A204.1 (cell line): Measurements from ENCODE around the gene TRIM34.
"Not testable (repeated sequence)": the region's sequence is repeated elsewhere in the genome, so short reads cannot be mapped to it uniquely, and the experiment has no call there.

ENCODE experiments used
- FAIRE-seq: peaks from 2 replicates; lab custom pipeline; 2012; peaks lifted over from hg19 to GRCh38; lab: Jason Lieb, UNC

TRIM34 gene

GRCh38 chr11:5624489-5625279, at the start of gene TRIM34:
Gene TRIM34, plus strand, starts transcription at chr11:5625001. Its CDS starts 7,331 bp downstream, at chr11:5632332.
- peak; percentile 94 for FAIRE-seq

GRCh38 chr11:5575152-5575551, 49.6 kb upstream of the TRIM34 start:
- no peak for FAIRE-seq

DNA sequence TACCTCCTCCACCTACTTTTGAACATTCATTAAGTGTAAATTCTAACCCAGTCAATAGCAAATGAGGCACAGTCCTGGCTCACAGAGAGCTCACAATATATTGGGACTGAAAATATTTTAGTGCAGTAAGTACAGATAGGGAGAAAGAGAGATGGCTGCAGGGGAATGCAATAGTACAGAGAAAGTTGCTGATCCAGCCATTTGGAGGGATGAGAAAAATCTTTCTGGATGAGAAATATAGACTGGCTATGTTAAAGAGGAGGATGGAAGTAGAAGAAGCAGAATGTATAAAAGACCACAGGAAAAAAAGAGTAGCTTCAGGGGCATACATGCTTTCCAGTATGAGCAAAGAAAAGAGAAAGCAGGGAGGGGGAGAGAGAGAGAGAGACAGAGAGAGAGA, 47.7 kb upstream of the TRIM34 start:
- FAIRE-seq: no peak

- FAIRE-seq: no peak
Measured at GRCh38 chr11:5580577-5580976, 44.2 kb upstream of the TRIM34 start, which contains the start of gene OR52B6. Gene OR52B6, plus strand, starts transcription at chr11:5580877. Its CDS starts 0 bp downstream, at chr11:5580877.

DNA sequence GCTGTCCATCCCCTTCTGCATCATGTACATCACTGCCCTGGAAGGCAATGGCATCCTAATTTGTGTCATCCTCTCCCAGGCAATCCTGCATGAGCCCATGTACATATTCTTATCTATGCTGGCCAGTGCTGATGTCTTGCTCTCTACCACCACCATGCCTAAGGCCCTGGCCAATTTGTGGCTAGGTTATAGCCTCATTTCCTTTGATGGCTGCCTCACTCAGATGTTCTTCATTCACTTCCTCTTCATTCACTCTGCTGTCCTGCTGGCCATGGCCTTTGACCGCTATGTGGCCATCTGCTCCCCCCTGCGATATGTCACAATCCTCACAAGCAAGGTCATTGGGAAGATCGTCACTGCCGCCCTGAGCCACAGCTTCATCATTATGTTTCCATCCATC, 43.8 kb upstream of the TRIM34 start:
- FAIRE-seq: no peak

GRCh38 chr11:5584458-5584857, 40.3 kb upstream of the TRIM34 start:
- not testable (repeated sequence) for FAIRE-seq

DNA sequence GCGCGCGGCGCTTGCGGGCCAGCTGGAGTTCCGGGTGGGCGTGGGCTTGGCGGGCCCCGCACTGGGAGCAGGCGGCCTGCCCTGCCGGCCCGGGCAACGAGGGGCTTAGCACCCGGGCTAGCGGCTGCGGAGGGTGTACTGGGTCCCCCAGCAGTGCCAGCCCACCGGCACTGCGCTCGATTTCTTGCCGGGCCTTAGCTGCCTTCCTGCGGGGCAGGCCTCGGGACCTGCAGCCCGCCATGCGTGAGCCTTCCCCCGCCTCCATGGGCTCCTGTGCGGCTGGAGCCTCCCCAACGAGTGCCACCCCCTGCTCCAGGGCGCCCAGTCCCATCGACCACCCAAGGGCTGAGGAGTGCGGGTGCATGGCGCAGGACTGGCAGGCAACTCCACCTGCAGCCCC, 34.9 kb upstream of the TRIM34 start:
- not testable (repeated sequence) for FAIRE-seq

DNA sequence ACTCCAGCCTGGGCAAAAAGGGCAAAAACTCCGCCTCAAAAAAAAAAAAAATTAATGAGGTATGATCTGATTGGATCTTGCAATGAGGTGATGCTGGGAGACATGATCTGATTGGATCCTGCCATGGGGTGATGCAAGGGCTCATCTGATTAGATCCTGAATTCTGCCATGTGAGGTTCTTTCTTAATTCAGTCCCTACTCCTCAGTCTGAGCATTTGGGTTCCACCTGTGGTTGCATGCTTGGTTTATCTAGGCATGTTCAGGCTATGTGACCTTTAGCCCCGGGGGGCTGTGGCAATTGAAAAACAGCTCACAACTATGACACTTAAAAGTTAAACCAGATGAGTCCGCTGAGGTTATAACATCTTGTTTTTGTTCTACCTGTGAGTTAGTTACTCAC, 33.2 kb upstream of the TRIM34 start:
- no peak for FAIRE-seq

DNA sequence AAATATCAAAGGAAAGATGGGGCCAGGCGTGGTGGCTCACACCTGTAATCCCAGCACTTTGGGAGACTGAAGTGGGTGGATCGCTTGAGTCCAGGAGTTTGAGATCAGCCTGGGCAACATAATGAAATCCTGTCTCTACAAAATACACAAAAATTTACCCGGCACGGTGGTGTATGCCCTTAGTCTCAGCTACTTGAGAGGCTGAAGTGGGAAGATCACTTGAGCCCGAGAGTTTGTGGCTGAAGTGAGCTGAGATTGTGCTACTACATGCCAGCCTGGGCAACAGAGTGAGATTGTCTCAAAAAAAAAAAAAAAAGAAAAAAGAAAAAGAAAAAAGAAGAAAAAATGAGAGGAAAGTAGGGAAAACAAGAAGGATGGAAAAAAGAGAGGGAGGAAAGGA, 32.2 kb upstream of the TRIM34 start:
- FAIRE-seq: no peak

GRCh38 chr11:5593146-5593545, 31.7 kb upstream of the TRIM34 start:
- no peak for FAIRE-seq

DNA sequence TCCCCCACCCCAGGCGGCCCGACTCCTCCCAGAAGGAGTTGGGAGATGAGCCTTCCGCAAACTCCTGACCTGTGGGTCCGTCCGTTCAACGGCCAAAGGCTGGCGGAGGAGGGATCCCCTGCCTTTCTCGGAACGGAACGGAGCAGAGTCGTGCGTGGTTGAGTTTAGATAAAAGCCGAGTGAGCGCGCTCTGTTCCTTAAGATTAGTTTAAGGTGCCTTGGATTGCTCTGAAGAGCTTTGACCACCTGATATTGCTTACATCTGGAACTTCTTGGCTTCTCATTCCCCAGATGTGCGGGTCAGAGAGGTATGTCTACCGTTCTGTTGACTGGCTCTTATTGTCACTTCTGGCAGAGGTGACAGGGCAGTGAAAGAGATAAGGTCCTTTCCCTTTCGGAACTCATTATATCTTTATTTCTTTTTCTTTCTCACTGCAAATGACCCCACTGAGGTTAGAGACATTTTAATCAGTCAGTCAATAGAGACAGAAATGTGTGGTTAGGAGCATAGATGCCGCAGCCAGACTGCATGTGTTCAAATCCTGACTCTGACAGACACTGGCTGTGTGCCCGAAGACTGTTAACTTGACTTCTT, 28.1 kb upstream of the TRIM34 start, which contains the start of gene TRIM6:
TSS of gene TRIM6 (plus strand) at position 31 of the 595 bp plus-strand sequence. CDS start at position 292, 261 bp downstream.
- FAIRE-seq: no peak

DNA sequence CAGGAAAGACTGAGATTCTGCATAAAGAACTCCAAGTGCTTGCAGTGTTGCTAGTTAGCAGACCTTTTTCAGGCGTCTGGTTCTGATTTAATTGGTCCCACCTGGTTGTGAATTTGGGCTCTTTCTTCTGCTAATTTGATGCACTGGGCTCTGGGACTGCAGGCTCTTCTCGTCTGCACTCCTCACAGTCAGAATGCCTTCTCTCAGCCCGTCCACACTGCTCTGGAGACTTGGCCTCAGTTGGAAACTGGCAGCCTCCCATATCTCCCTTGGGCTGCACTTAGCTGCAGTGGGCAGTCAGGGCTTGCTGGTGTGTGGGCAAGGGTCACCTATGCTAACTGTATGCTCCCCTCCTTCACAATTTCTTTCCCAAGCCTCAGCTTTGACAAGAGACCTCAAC, 26.8 kb upstream of the TRIM34 start:
- no peak for FAIRE-seq

GRCh38 chr11:5600374-5600851, 24.4 kb upstream of the TRIM34 start:
- FAIRE-seq: peak; percentile 93

- FAIRE-seq: not testable (repeated sequence)
Measured at GRCh38 chr11:5602791-5603190, 22.0 kb upstream of the TRIM34 start.

DNA sequence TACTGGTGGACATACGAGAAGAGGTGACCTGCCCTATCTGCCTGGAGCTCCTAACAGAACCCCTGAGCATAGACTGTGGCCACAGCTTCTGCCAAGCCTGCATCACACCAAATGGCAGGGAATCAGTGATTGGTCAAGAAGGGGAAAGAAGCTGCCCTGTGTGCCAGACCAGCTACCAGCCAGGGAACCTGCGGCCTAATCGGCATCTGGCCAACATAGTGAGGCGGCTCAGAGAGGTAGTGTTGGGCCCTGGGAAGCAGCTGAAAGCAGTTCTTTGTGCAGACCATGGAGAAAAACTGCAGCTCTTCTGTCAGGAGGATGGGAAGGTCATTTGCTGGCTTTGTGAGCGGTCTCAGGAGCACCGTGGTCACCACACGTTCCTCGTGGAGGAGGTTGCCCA, 21.5 kb upstream of the TRIM34 start:
- no peak for FAIRE-seq

GRCh38 chr11:5604896-5605295, 19.9 kb upstream of the TRIM34 start:
- FAIRE-seq: no peak

DNA sequence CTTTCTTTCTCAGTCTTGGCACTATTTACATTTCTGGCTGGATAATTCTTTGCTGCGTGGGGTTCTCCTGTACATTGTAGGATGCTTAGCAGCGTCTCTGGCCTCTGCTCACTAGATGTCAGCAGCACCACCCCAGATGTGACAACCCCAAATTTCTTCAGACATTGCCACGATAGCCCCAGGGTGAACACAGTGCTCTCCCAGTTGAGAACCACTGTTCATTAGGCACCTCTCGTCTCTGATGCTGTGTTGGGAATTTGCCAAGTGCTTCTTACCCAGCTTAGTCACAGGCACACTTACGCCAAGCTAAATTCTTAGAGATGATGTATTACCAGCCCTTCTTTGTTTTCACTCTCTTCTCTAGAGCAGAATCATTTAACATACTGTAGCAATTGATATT, 19.0 kb upstream of the TRIM34 start:
- FAIRE-seq: no peak

- no peak for FAIRE-seq
Measured at GRCh38 chr11:5608808-5609207, 16.0 kb upstream of the TRIM34 start.

DNA sequence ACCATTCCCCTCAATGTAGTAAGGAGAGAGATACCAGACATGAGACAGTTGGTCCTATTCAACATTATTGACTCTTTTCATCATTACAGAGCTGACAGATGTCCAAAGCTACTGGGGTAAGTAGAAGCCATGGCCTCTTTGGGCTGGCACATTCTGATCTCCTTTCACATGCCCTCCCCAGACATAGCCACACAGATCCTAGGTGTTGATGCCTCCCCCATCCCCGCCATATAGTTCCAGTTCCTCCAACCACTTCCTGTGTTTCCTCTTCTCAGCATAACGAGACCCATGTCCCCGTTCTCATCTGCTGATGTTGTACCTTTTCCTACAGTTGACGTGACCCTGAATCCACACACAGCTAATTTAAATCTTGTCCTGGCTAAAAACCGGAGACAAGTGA, 14.4 kb upstream of the TRIM34 start:
- FAIRE-seq: no peak

- no peak for FAIRE-seq
Measured at GRCh38 chr11:5611627-5612026, 13.2 kb upstream of the TRIM34 start.

- FAIRE-seq: no peak
Measured at GRCh38 chr11:5618807-5619206, 6.0 kb upstream of the TRIM34 start.

DNA sequence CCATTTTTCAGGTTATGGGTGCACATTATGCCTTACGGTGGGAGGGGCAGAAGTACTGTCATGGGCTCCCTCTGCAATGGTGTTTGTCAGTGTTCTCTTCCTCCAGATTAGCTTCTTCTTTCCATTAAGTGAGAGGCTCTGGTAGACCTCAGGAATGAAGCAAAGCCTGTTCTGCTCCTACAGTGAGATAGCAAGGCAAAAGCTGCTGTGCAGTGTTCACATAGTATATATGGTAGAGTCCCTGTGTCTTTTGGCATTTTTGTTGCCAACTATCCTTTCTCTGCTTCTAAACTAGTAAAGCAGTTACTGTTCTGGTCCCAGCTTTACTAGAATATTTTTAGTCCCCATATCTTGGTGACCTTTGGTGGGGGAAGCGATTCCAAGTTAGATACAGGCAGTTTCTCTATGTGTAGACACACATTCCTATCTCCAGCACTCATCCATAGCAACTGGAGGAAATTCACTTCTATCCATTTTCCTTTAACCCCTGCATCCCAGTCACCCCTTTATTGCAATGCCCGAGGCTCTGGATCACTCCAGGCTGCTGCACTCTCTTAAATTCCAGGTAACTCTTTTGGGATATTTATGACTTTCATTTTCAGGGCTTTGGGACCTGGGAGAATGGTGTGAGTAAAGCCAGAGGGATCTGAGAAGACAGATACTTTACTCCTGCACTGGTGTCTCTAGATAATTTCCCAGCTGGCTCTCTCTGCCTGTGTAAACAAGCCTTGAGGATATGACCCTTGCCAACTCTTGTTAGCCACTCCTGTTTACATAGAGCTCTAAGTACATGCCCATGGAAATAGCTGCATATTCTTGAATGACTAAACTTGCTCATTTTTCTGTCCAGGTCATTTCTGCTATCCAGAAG, 3.9 kb upstream of the TRIM34 start:
- no peak for FAIRE-seq

DNA sequence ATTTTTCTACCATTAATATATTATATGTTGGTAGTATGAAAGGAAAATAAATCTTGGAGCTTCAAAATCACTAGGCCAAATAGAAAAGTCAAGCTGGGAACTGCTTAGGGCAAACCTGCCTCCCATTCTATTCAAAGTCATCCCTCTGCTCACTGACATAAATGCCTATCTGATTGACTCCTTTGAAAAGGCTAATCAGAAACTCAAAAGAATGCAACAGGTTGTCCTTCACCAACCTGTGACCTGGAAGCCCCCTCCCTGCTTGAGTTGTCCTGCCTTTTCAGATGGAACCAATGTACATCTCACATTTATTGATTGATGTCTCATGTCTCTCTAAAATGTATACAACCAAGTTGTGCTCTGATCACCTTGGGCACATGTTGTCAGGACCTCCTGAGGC, 3.2 kb upstream of the TRIM34 start:
- FAIRE-seq: no peak
